SKM-1 (cell line): ENCODE data around the gene KCNB1.
"Not testable (repeated sequence)": the region's sequence is repeated elsewhere in the genome, so short reads cannot be mapped to it uniquely, and the experiment has no call there.

Experiments
- DNase-seq: peaks from one replicate; lab custom pipeline; 2025; ENCODE audit not compliant: unreplicated experiment; lab: John Stamatoyannopoulos, UW

Gene KCNB1

GRCh38 chr20:49412254-49412653 lies 70.2 kb downstream of the KCNB1 start:
- no peak for DNase-seq

- DNase-seq: no peak
Observed at GRCh38 chr20:49411221-49411925, 71.1 kb downstream of the KCNB1 start.

- DNase-seq: not testable (repeated sequence)
Observed at GRCh38 chr20:49409975-49410621, 72.4 kb downstream of the KCNB1 start.

- no peak for DNase-seq
Observed at GRCh38 chr20:49409302-49409974, 73.0 kb downstream of the KCNB1 start.

GRCh38 chr20:49408509-49409104 lies 73.9 kb downstream of the KCNB1 start:
- DNase-seq: no peak

GRCh38 chr20:49406666-49407065 lies 75.8 kb downstream of the KCNB1 start:
- no peak for DNase-seq

- DNase-seq: no peak
Observed at GRCh38 chr20:49405696-49406095, 76.8 kb downstream of the KCNB1 start.

- DNase-seq: no peak
Observed at GRCh38 chr20:49405062-49405683, 77.3 kb downstream of the KCNB1 start.

GRCh38 chr20:49404461-49404860 lies 78.0 kb downstream of the KCNB1 start:
- no peak for DNase-seq

- no peak for DNase-seq
Observed at GRCh38 chr20:49403911-49404310, 78.6 kb downstream of the KCNB1 start.

GRCh38 chr20:49403012-49403411 lies 79.5 kb downstream of the KCNB1 start:
- no peak for DNase-seq

- DNase-seq: no peak
Observed at GRCh38 chr20:49400904-49401303, 81.6 kb downstream of the KCNB1 start.

GRCh38 chr20:49400410-49400809 lies 82.1 kb downstream of the KCNB1 start:
- DNase-seq: no peak

- DNase-seq: no peak
Observed at GRCh38 chr20:49399329-49399728, 83.1 kb downstream of the KCNB1 start.

- no peak for DNase-seq
Observed at GRCh38 chr20:49398401-49399144, 83.9 kb downstream of the KCNB1 start.

GRCh38 chr20:49397525-49397924 lies 84.9 kb downstream of the KCNB1 start:
- no peak for DNase-seq

- no peak for DNase-seq
Observed at GRCh38 chr20:49396230-49396629, 86.2 kb downstream of the KCNB1 start.

GRCh38 chr20:49395659-49396058 lies 86.8 kb downstream of the KCNB1 start:
- DNase-seq: no peak

- DNase-seq: no peak
Observed at GRCh38 chr20:49395183-49395582, 87.3 kb downstream of the KCNB1 start.

GRCh38 chr20:49394757-49395156 lies 87.7 kb downstream of the KCNB1 start:
- no peak for DNase-seq

GRCh38 chr20:49394264-49394663 lies 88.2 kb downstream of the KCNB1 start:
- no peak for DNase-seq
